GM19372 (cell line): ENCODE measurements around the gene OR5D13.

ENCODE experiments used
- ATAC-seq: cut with Tn5 transposase; IDR thresholded peaks from one replicate; pipeline ENCODE4 v1.9.1; 2021; ENCODE audit warnings: mild to moderate bottlenecking, low read depth, moderate library complexity; ENCODE audit not compliant: unreplicated experiment

OR5D13 gene

GRCh38 chr11:55773138-55773537, at the start of gene OR5D13:
OR5D13 (plus strand) TSS chr11:55773438; CDS start chr11:55773438, 0 bp downstream.
- ATAC-seq, result no peak

GRCh38 chr11:55726715-55727324, 46.4 kb upstream of the OR5D13 start:
- no peak for ATAC-seq

GRCh38 chr11:55732936-55733335, 40.3 kb upstream of the OR5D13 start:
- no peak for ATAC-seq

- ATAC-seq, result no peak
These were observed 18.4 kb downstream of the OR5D13 start for GRCh38 chr11:55791606-55792005.

GRCh38 chr11:55793321-55793720, 20.1 kb downstream of the OR5D13 start:
- ATAC-seq, result no peak

GRCh38 chr11:55795256-55795655, 22.0 kb downstream of the OR5D13 start, which contains the start of gene OR5D14:
OR5D14 (plus strand) TSS chr11:55795556; CDS start chr11:55795556, 0 bp downstream.
- ATAC-seq, result no peak

GRCh38 chr11:55806248-55806647, 33.0 kb downstream of the OR5D13 start:
- ATAC-seq, result no peak

GRCh38 chr11:55811067-55811466, 37.8 kb downstream of the OR5D13 start, which contains the start of gene OR5L1:
OR5L1 (plus strand) TSS chr11:55811367; CDS start chr11:55811467, 100 bp downstream.
- no peak for ATAC-seq

GRCh38 chr11:55819330-55819729, 46.1 kb downstream of the OR5D13 start, which contains the start of gene OR5D18:
OR5D18 (plus strand) TSS chr11:55819630; CDS start chr11:55819630, 0 bp downstream.
- ATAC-seq, result no peak
